K562 (cell line): ENCODE results near the gene SKAP2. TPM values are rescaled to one million over a fixed set of nuclear protein-coding genes. Genes with fewer than 3 reads are reported as not detected.

ENCODE experiments used
- ATAC-seq: fragments of 200-7000 bp; cut with Tn5 transposase; 3 replicates; pipeline ENCODE4 v1.9.1; 2020; ENCODE audit warnings: moderate library complexity
- BruUV-seq: library from RNA; stranded (reverse); fragments of 400-500 nt; replicated peaks from 2 replicates; lab custom pipeline; 2021; lab: Mats Ljungman, UMichigan
- CTCF ChIA-PET: fragments of 300-600 bp; formaldehyde crosslinking; extraction: SDS; loops from one replicate; lab custom pipeline; 2021; ENCODE audit warnings: low intra/inter-chr PET ratio; lab: Yijun Ruan, JAX
- POLR2A ChIA-PET: fragments of 300-600, 350-650 bp; sonication (Branson Sonifier 250); formaldehyde crosslinking; extraction: SDS; loops from one replicate; lab custom pipeline; 2021; ENCODE audit warnings: antibody characterized with exemption, inconsistent platforms; lab: Yijun Ruan, JAX
- DNase-seq, 4 experiments: peaks; one replicate each; pipeline versions ENCODE4 v3.0.0 to v3.0.0-alpha.2; 2011 to 2018; ENCODE audit warnings: low spot score in 3 of 4, mixed read lengths in 3 of 4; ENCODE audit errors: extremely low read depth in 1 of 4
- FAIRE-seq: peaks from 2 replicates; lab custom pipeline; 2011; peaks lifted over from hg19 to GRCh38; lab: Jason Lieb, UNC
- H2AFZ ChIP-seq: 2 replicates; pipeline ENCODE4 v1.6.0; 2011; ENCODE audit warnings: low read depth, low read length, control low read depth, inconsistent platforms
- H3K27ac ChIP-seq: fragments of 200-600 bp; 3 replicates; pipeline ENCODE4 v1.8.0; 2011; ENCODE audit warnings: low read depth, mild to moderate bottlenecking, control low read depth, inconsistent platforms, low read length, moderate library complexity, mixed read lengths; ENCODE audit errors: extremely low read depth
- H3K27me3 ChIP-seq, 2 experiments: fragments of 300-600 bp in 1 of 2; 2 replicates in 1 of 2; 3 replicates in 1 of 2; pipeline versions ENCODE4 v1.6.0 to v1.8.0; 2011; ENCODE audit warnings: inconsistent platforms in 2 of 2, low read length in 2 of 2, mild to moderate bottlenecking in 1 of 2, mixed read lengths in 1 of 2, moderate library complexity in 1 of 2; ENCODE audit not compliant: control insufficient read depth in 2 of 2, insufficient read depth in 2 of 2
- H3K36me3 ChIP-seq: fragments of 300-600 bp; 3 replicates; pipeline ENCODE4 v1.8.0; 2011; ENCODE audit warnings: mild to moderate bottlenecking, low read length, inconsistent platforms; ENCODE audit not compliant: control insufficient read depth, insufficient read depth
- H3K4me1 ChIP-seq, 2 experiments: fragments of 200-600 bp in 1 of 2; replicated peaks in 1 of 2; 2 replicates in 1 of 2; 3 replicates in 1 of 2; pipeline versions ENCODE4 v1.5.1 to v1.8.0; 2011; ENCODE audit warnings: inconsistent platforms in 2 of 2, low read length in 2 of 2, mild to moderate bottlenecking in 1 of 2, mixed read lengths in 1 of 2, moderate library complexity in 1 of 2; ENCODE audit not compliant: control insufficient read depth in 2 of 2, insufficient read depth in 2 of 2
- H3K4me2 ChIP-seq: 2 replicates; pipeline ENCODE4 v1.6.1; 2011; ENCODE audit warnings: low read length, control low read depth, inconsistent platforms, mixed read lengths; ENCODE audit not compliant: insufficient read depth
- H3K4me3 ChIP-seq: fragments of 200-600 bp; sonication (generic), shearing (Covaris generic); 2 replicates; pipeline ENCODE4 v1.5.1; 2016; ENCODE audit warnings: control low read depth, inconsistent platforms
- H3K79me2 ChIP-seq: fragments of 200-600 bp; 3 replicates; pipeline ENCODE4 v1.8.0; 2011; ENCODE audit warnings: low read length, inconsistent platforms; ENCODE audit not compliant: control insufficient read depth, insufficient read depth
- H3K9ac ChIP-seq, 2 experiments: 2 replicates each; pipeline versions ENCODE4 v1.6.0 to v1.6.1; 2011; ENCODE audit warnings: low read depth in 2 of 2, low read length in 2 of 2, control low read depth in 1 of 2, inconsistent platforms in 1 of 2, mild to moderate bottlenecking in 1 of 2, mixed read lengths in 1 of 2; ENCODE audit not compliant: insufficient read depth in 1 of 2
- H3K9me1 ChIP-seq: one replicate; pipeline ENCODE4 v1.6.0; 2011; ENCODE audit warnings: inconsistent platforms, mild to moderate bottlenecking, low read length, moderate library complexity; ENCODE audit not compliant: control insufficient read depth, insufficient read depth
- H3K9me3 ChIP-seq: replicated peaks from 2 replicates; pipeline ENCODE4 v1.5.1; 2011; ENCODE audit warnings: low read depth, low read length, inconsistent platforms; ENCODE audit not compliant: control insufficient read depth, insufficient read depth
- H4K20me1 ChIP-seq: replicated peaks from 2 replicates; pipeline ENCODE4 v1.6.1; 2011; ENCODE audit warnings: low read length, inconsistent platforms, mixed read lengths; ENCODE audit not compliant: control insufficient read depth, insufficient read depth
- CEBPG ChIP-seq, 3 experiments: fragments of 200-800 bp in 1 of 3; sonication (Bioruptor generic) in 1 of 3; sonication (generic) in 1 of 3; formaldehyde crosslinking in 1 of 3; IDR thresholded peaks in 2 of 3; conservative IDR thresholded peaks in 1 of 3; 2 replicates each; pipeline versions ENCODE4 v1.6.1 to v1.8.0; 2016 to 2022; ENCODE audit warnings: missing compliant biosample characterization in 2 of 3, missing genetic modification characterization in 2 of 3, mild to moderate bottlenecking in 1 of 3, missing genetic modification reagents in 1 of 3
- DMBX1 ChIP-seq: fragments of 250-450 bp; sonication (Bioruptor Pico); IDR thresholded peaks from 2 replicates; pipeline ENCODE4 v1.8.0; 2022; ENCODE audit warnings: inconsistent platforms, mild to moderate bottlenecking, moderate library complexity, borderline replicate concordance
- E2F3 ChIP-seq: fragments of 250-450 bp; sonication (Bioruptor Pico); IDR thresholded peaks from 2 replicates; pipeline ENCODE4 v1.4.0; 2020; ENCODE audit warnings: mild to moderate bottlenecking
- EHMT2 ChIP-seq: fragments of 450-650 bp; IDR thresholded peaks from 2 replicates; pipeline ENCODE4 v1.6.1; 2018; ENCODE audit warnings: antibody characterized with exemption
- NCOA4 ChIP-seq: fragments of 450-650 bp; IDR thresholded peaks from 2 replicates; pipeline ENCODE4 v1.6.1; 2018; ENCODE audit warnings: mild to moderate bottlenecking; ENCODE audit not compliant: partially characterized antibody
- PURB ChIP-seq: sonication (generic); formaldehyde crosslinking; IDR thresholded peaks from 2 replicates; pipeline ENCODE4 v1.9.0; 2021; ENCODE audit warnings: low read depth, mild to moderate bottlenecking, missing genetic modification reagents
- RBFOX2 ChIP-seq: fragments of 200-400 bp; formaldehyde crosslinking; IDR thresholded peaks from 2 replicates; pipeline ENCODE4 v1.6.1; 2017; ENCODE audit warnings: low read depth, mild to moderate bottlenecking, low read length, moderate library complexity
- TAF7 ChIP-seq: fragments of 450-650 bp; IDR thresholded peaks from 2 replicates; pipeline ENCODE4 v1.6.1; 2016; ENCODE audit warnings: missing genetic modification characterization, missing compliant biosample characterization
- ZNF282 ChIP-seq: sonication (generic); formaldehyde crosslinking; IDR thresholded peaks from 2 replicates; pipeline ENCODE4 v1.8.1; 2023; ENCODE audit warnings: missing genetic modification reagents
- WGBS: fragments of 100-300 bp; shearing (Covaris generic); methylation state at CpG from one replicate; pipeline ENCODE4 v1.1.6; 2016; ENCODE audit warnings: low coverage, mixed read lengths; ENCODE audit not compliant: insufficient coverage; ENCODE audit errors: missing lambda C conversion rate; 5-methylcytosine and 5-hydroxymethylcytosine counted together
- in situ Hi-C: fragments of 300-500 bp; cut with MboI; formaldehyde crosslinking; loops from 4 replicates; pipeline ENCODE4 v1.15.0; 2018; ENCODE audit warnings: inconsistent platforms, mixed read lengths
- intact Hi-C: fragments of 100-400 bp; cut with micrococcal nuclease; formaldehyde crosslinking; loops from 2 replicates; pipeline ENCODE4 v1.14.2; 2022
- polyA plus RNA-seq, 8 experiments: library from polyadenylated mRNA; depleted of rRNA in 4 of 8; stranded (reverse) in 5 of 8; unstranded in 3 of 8; fragments of >200 nt; fragmentation: Nextera tagmentation in 2 of 8; fragmentation: Illumina TruSeq in 1 of 8; extraction: Ambion mirVana in 2 of 8; extraction: Trizol in 1 of 8; gene quantifications; 2 replicates each; pipeline versions ENCODE4 v1.2.1 to v1.2.3, GENCODE V29; 2011 to 2014; ENCODE audit warnings: inconsistent platforms in 1 of 8, missing spikeins in 1 of 8
- total RNA-seq, 7 experiments: library from RNA; depleted of rRNA in 6 of 7; stranded (reverse); fragments of >200 nt in 6 of 7; fragmentation: Illumina TruSeq in 2 of 7; extraction: Trizol in 2 of 7; gene quantifications; 2 replicates each; pipeline versions ENCODE4 v1.2.1 to v1.2.3, GENCODE V29; 2011 to 2021; ENCODE audit warnings: low replicate concordance in 1 of 7

SKAP2 gene
- total and polyA plus RNA-seq, 9 of the 15 experiments (the other 6 are each of a cell fraction or from before 2014, with no cell fraction given), result 4.2 to 11.7 (median 8.3) TPM

DNA sequence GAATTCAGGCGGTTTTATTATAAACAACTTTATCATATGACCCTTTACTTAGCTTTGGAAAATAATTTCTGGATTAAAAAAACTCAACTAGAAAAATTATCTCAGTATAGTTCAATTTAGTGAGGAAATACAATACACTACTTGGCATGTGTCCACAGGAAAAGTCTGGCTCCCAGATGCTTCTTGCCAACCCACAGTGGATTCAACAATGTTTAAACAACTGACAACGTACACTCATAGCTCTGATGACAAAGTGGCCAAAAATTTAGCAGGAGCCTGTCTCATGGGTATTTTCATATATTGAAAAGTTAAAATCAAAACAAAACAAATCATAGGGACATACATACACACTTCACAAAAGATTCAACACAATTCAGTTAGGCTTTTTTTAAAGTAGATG is 158.8 kb downstream of the SKAP2 start:
- no peaks in the 10 kb centered on the region for H4K20me1 ChIP-seq
- ChIA-PET POLR2A (interaction anchor here (1.1 kb wide), 1 partner anchor 22 kb away, joined by 3 read pairs; no protein-coding TSS in a partner anchor), CTCF (no interaction called here)
- TF ChIP-seq EHMT2 (no peak), E2F3 (no peak), TAF7 (no peak), DMBX1 (CRISPR knock-in tag) (no peak), CEBPG (CRISPR knock-in tag; IDR thresholded peaks at IDR 0.05) (no peak), CEBPG (tag; conservative IDR thresholded peaks at IDR 0.05 in 1 of 2, IDR thresholded peaks at IDR 0.05 in 1 of 2) (no peak), NCOA4 (no peak)
- no peak overlapping the region for H2AFZ ChIP-seq
- in situ Hi-C loops (no loop called here), intact Hi-C loops (no loop called here)
- FAIRE-seq, result no peak
- no peak overlapping the region for H3K9ac ChIP-seq
- H3K79me2 ChIP-seq, result no peaks in the 10 kb centered on the region
- DNase-seq, result no peak
- H3K4me1 ChIP-seq, result no peaks in the 10 kb centered on the region
- no peaks in the 10 kb centered on the region for H3K9me3 ChIP-seq
- H3K27ac ChIP-seq, result no peak overlapping the region
- no peak overlapping the region for H3K4me2 ChIP-seq
- no peak overlapping the region for H3K4me3 ChIP-seq
- 0% methylated on average over 2 of the region's 2 CpGs for WGBS
- ATAC-seq, result no peak
- no TSS peak for BruUV-seq
- no peaks in the 10 kb centered on the region for H3K36me3 ChIP-seq
- H3K27me3 ChIP-seq, result no peaks in the 10 kb centered on the region; a peak in 1 of 5 replicates
- H3K9me1 ChIP-seq, result no peaks in the 10 kb centered on the region

DNA sequence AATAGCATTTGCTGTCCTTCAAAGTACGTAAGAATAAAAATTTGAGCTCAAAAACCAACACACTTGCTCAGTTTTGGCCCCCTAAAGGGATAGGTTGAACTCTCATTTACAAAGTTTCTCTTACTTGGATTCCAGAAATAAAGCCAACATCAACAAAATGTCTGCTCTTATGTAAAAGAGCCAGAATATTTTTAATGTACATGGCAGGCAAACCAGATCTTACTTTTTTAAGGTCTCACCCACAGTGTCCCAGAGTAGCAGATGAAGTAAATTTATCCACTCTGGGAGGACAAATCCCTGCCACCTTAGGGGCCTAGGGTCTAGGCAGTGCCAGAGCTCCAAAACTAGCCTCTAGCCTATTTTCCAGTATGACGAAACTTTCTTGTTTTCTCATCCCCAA is 159.6 kb downstream of the SKAP2 start:
- ChIA-PET CTCF (no interaction called here), POLR2A (no interaction called here)
- Histone ChIP-seq H3K9me3 (no peaks in the 10 kb centered on the region), H3K9me1 (no peaks in the 10 kb centered on the region), H4K20me1 (no peaks in the 10 kb centered on the region), H3K27ac (no peak overlapping the region), H3K4me3 (no peak overlapping the region), H3K27me3 (no peaks in the 10 kb centered on the region), H2AFZ (no peak overlapping the region), H3K36me3 (no peaks in the 10 kb centered on the region), H3K4me2 (no peak overlapping the region), H3K4me1 (no peaks in the 10 kb centered on the region), H3K79me2 (no peaks in the 10 kb centered on the region), H3K9ac (no peak overlapping the region)
- 8% methylated on average over 2 of the region's 2 CpGs for WGBS
- no TSS peak for BruUV-seq
- no peak for FAIRE-seq
- intact Hi-C loops (no loop called here), in situ Hi-C loops (no loop called here)
- TF ChIP-seq RBFOX2, result no peak
- no peak for TF ChIP-seq PURB (CRISPR knock-in tag)
- TF ChIP-seq ZNF282 (CRISPR knock-in tag), result no peak
- ATAC-seq, result no peak
- DNase-seq, result no peak
